A549 (cell line): ENCODE results near the gene C1S.

Experiments
- CBX2 ChIP-seq: fragments of 200-600 bp; sonication (generic); IDR thresholded peaks from 2 replicates; pipeline ENCODE4 v1.6.1; 2016; ENCODE audit warnings: low read depth, mild to moderate bottlenecking, borderline replicate concordance
- EP300 ChIP-seq, 2 experiments: fragments of >200 bp; sonication (Bioruptor Twin); formaldehyde crosslinking; IDR thresholded peaks; 2 replicates in 1 of 2; 3 replicates in 1 of 2; pipeline ENCODE4 v1.6.1; 2016 to 2017
- FOXS1 ChIP-seq: fragments of 250-450 bp; sonication (Bioruptor Pico); IDR thresholded peaks from 2 replicates; pipeline ENCODE4 v1.5.0; 2020; ENCODE audit warnings: mild to moderate bottlenecking, moderate library complexity
- HOXB13 ChIP-seq: fragments of 250-450 bp; sonication (Bioruptor Pico); IDR thresholded peaks from 2 replicates; pipeline ENCODE4 v1.5.0; 2020; ENCODE audit warnings: low read depth, mild to moderate bottlenecking, moderate library complexity
- KDM1A ChIP-seq: fragments of 200-600 bp; sonication (generic); IDR thresholded peaks from 2 replicates; pipeline ENCODE4 v1.6.1; 2016; ENCODE audit warnings: low read depth, mild to moderate bottlenecking
- MAX ChIP-seq: IDR thresholded peaks from 2 replicates; pipeline ENCODE4 v1.6.1; 2012
- PHF8 ChIP-seq: fragments of 200-600 bp; sonication (generic); IDR thresholded peaks from 2 replicates; pipeline ENCODE4 v1.6.1; 2016; ENCODE audit warnings: low read depth, mild to moderate bottlenecking, antibody characterized with exemption, moderate library complexity, borderline replicate concordance
- POLR2A ChIP-seq: IDR thresholded peaks from 2 replicates; pipeline ENCODE4 v1.6.1; 2012; ENCODE audit warnings: mild to moderate bottlenecking, low read length
- RAD21 ChIP-seq, 2 experiments: fragments of >200 bp in 1 of 2; sonication (Bioruptor Twin) in 1 of 2; formaldehyde crosslinking in 1 of 2; IDR thresholded peaks in 1 of 2; conservative IDR thresholded peaks in 1 of 2; 2 replicates in 1 of 2; 3 replicates in 1 of 2; pipeline ENCODE4 v1.6.1; 2012 to 2018; ENCODE audit warnings: inconsistent platforms in 1 of 2
- TF ChIP-seq, protein P1 (sequence below): fragments of 200-600 bp; sonication (generic); IDR thresholded peaks from 2 replicates; pipeline ENCODE4 v1.6.1; 2016; ENCODE audit warnings: antibody characterized with exemption, mild to moderate bottlenecking, moderate library complexity
- TF ChIP-seq, protein P2 (sequence below): fragments of >200 bp; sonication (Bioruptor Twin); formaldehyde crosslinking; IDR thresholded peaks from 3 replicates; pipeline ENCODE4 v1.5.1; 2016

DNA sequence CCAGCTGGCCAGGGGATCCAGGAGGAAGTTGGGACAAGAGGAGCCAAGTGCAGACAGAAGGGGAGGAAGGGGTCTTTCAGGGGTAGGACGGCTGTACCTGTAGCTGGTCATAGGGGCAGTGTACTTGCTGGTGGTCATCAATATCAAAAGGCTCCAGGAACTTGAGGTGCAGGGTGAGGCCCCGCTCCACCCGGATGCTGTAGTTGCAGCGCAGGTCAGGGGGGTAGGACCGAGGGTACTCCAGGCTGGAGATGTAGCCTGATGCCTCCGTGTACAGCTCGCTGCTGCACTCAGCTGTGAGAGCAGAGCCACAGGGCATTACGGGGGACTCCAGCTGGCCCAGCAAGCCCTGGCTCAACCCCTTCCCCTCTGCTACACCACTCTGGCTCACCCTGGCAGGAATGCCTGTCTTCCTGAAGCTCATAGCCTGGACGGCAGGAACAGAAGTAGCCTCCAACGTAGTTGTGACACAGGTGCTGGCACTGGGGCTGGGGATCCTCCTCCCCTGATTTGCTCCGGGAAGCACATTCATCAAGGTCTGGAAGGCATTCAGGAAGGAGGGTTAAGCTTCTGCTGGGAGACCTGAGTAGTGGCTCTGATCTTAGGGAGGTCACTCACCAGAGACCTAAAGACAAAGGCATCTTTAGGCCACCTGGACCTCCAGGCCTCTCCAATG is 28.8 kb downstream of the C1S start:
- TF ChIP-seq, protein P1, sequence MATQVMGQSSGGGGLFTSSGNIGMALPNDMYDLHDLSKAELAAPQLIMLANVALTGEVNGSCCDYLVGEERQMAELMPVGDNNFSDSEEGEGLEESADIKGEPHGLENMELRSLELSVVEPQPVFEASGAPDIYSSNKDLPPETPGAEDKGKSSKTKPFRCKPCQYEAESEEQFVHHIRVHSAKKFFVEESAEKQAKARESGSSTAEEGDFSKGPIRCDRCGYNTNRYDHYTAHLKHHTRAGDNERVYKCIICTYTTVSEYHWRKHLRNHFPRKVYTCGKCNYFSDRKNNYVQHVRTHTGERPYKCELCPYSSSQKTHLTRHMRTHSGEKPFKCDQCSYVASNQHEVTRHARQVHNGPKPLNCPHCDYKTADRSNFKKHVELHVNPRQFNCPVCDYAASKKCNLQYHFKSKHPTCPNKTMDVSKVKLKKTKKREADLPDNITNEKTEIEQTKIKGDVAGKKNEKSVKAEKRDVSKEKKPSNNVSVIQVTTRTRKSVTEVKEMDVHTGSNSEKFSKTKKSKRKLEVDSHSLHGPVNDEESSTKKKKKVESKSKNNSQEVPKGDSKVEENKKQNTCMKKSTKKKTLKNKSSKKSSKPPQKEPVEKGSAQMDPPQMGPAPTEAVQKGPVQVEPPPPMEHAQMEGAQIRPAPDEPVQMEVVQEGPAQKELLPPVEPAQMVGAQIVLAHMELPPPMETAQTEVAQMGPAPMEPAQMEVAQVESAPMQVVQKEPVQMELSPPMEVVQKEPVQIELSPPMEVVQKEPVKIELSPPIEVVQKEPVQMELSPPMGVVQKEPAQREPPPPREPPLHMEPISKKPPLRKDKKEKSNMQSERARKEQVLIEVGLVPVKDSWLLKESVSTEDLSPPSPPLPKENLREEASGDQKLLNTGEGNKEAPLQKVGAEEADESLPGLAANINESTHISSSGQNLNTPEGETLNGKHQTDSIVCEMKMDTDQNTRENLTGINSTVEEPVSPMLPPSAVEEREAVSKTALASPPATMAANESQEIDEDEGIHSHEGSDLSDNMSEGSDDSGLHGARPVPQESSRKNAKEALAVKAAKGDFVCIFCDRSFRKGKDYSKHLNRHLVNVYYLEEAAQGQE, result no peak
- TF ChIP-seq KDM1A, result no peak
- no peak for TF ChIP-seq EP300 (IDR thresholded peaks at IDR 0.05)
- no peak for TF ChIP-seq POLR2A
- TF ChIP-seq CBX2, result no peak
- TF ChIP-seq, protein P2, sequence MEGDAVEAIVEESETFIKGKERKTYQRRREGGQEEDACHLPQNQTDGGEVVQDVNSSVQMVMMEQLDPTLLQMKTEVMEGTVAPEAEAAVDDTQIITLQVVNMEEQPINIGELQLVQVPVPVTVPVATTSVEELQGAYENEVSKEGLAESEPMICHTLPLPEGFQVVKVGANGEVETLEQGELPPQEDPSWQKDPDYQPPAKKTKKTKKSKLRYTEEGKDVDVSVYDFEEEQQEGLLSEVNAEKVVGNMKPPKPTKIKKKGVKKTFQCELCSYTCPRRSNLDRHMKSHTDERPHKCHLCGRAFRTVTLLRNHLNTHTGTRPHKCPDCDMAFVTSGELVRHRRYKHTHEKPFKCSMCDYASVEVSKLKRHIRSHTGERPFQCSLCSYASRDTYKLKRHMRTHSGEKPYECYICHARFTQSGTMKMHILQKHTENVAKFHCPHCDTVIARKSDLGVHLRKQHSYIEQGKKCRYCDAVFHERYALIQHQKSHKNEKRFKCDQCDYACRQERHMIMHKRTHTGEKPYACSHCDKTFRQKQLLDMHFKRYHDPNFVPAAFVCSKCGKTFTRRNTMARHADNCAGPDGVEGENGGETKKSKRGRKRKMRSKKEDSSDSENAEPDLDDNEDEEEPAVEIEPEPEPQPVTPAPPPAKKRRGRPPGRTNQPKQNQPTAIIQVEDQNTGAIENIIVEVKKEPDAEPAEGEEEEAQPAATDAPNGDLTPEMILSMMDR, result no peak
- no peak for TF ChIP-seq MAX
- no peak for TF ChIP-seq RAD21 (conservative IDR thresholded peaks at IDR 0.05 in 1 of 2, IDR thresholded peaks at IDR 0.05 in 1 of 2)
- no peak for TF ChIP-seq FOXS1
- no peak for TF ChIP-seq HOXB13 (CRISPR knock-in tag)
- no peak for TF ChIP-seq PHF8
